ENCODE data around the gene ELL.

Gene ELL

DNA sequence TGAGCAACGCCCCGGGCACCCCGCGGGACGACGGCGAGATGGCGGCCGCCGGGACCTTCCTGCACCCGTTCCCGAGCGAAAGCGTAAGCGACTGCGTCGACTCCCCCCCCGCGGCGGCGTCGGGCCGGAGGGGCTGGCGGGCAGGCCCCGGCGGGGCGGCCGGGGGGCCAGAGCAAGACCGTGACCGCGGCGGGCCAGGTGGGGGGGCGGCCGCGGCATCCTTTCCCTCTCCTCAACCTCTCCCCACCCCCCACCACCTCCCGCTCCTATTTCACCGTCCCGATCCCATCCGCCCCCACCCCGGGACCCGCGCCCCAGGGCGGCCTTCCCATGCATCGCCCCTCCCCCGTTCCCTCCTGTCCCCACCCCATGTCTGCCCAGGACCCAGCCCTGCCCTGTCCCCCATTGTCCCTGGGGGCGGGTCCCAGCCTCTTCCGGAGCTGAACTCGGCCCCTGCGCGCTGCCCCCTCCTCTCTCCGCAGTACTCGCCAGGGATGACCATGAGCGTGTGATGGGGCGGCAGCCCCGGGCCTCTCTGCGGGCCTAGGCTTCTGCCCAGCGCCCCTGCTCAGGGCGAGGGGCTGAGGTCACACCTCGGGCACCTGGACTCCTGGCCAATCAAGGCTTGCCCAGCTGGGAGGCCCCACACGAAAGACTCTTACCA, 88.0 kb downstream of the ELL start:
- no peak for DNase-seq (ENCODE audit: low read depth)

DNA sequence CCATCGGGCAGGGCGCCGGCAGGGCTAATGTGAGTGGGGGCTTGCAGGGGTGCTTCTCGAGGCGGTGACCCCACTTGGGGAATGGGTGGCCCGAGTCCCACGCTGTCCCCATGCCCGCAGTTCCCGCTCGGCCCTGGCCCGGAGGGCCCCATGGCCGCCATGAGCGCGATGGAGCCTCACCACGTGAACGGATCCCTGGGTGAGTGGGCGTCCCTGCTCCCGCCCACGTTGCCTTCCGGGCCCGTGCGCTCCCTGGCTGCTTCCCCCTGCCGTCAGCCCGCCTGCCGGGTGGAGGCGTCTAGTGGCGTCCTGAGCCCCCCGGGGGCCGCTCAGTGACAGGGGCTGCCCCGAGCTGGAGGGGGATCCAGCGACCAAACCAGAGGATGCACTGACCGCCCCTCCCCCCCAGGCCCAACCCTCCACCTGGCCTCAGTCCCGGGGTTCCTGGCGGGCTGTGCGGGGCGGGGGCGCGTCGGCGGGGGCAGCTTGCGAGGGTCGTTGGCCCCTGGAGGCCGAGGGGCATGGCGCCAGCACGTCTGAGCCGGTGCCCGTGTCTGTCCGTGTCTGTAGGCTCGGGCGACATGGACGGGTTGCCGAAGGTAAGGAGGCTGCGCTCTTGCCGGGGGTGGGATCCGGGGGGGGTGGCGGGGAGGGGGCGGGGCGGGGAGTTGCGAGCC, 88.7 kb downstream of the ELL start:
- DNase-seq (ENCODE audit: low read depth), result no peak

DNA sequence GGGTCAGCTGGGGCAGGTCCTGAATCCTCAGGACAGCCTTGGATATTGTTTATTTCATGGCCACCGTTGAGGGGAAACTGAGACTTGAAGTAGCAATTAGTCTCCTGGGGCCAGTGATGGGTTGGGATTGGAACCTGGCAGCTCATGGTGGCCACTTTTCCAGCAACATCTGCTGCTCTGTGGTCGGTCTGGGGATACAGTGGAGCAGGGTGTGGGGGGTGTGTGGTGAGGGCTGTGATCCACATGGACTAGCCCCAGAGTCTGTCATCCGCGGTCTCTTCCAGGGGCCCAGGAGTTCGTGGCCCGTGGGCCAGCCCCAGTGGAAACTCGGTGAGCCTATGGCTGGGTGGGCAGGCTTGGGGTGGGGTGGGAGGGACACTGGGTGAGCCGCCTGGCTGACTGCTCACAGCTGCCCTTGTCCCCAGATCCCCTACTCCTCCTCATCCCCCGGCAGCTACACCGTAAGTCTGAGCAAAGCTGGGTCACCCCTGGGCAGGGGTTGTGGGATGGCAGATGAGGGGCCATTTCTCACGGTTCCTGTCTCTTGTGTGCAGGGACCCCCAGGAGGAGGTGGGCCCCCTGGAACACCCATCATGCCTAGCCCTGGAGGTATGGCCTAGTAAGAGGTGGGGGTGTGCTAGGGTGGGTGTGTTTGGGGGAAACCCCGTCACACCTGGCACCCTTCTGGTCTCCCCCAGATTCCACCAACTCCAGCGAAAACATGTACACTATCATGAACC, 89.4 kb downstream of the ELL start:
- no peak for DNase-seq (ENCODE audit: low read depth)

DNA sequence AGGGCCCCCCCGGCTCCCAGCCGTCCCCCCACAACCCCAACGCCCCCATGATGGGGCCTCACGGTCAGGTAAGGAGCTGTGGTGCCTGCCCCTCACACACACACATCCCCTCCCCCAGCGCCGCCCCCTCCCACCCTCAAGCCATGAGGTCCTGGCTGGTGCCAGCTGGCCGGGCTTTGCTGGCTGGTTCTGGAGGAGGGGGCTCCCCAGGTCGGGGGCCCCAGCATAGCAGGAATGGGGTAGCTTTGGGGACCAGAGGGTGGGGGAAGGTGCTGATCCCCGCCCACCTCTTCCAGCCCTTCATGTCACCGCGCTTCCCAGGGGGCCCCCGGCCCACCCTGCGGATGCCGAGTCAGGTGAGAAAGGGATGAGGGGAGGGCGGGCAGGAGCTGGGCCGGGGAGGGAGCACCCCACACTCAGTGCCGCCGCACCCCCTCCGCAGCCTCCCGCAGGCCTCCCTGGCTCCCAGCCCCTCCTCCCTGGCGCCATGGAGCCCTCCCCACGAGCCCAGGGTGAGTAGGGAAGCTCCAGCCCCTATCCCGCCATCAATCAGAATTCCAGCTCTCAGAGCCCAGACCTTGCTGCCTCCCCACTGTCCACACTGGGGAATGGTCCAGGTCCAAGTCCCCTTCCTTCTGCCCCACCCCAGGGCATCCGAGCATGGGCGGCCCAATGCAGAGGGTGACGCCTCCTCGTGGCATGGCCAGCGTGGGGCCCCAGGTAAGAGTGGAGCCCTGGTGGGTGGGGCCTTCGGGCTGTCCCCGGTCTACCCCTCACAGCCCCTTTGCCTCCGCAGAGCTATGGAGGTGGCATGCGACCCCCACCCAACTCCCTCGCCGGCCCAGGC, 90.3 kb downstream of the ELL start:
- no peak for DNase-seq (ENCODE audit: low read depth)

DNA sequence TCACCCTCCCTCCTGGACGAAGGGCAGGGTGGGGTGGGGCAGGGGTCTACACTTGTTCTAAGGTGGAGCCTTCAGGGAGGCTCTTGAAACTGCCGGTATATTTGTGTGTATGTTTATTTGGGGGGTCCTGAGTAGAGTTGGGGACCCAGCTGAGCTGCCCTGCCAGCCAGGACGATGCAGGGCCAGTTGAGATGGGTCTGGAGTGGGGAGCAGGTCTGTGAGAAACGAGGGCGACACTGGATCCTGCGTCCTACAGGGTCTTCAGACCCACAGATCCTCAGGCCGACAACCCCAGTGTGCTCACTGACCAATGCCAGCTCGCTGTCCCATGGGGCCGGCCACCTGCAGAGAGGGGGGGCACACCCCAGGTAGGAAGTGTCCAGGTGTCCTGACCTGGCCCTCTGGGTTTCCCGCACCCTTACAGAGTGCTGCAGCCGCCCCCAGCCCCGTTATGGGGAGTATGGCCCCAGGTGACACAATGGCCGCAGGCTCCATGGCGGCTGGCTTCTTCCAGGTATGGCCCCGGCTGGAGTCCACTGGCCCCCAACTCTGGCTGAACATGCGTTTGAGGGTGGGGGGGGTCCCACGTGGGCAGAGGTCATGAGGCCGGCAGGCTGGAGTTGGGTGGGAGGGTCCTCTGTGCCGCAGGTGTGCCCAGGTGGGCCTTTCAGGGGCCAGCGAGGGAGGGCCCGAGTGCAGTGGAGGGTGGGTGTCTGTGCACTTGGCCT, 91.3 kb downstream of the ELL start:
- no peak for DNase-seq (ENCODE audit: low read depth)

DNA sequence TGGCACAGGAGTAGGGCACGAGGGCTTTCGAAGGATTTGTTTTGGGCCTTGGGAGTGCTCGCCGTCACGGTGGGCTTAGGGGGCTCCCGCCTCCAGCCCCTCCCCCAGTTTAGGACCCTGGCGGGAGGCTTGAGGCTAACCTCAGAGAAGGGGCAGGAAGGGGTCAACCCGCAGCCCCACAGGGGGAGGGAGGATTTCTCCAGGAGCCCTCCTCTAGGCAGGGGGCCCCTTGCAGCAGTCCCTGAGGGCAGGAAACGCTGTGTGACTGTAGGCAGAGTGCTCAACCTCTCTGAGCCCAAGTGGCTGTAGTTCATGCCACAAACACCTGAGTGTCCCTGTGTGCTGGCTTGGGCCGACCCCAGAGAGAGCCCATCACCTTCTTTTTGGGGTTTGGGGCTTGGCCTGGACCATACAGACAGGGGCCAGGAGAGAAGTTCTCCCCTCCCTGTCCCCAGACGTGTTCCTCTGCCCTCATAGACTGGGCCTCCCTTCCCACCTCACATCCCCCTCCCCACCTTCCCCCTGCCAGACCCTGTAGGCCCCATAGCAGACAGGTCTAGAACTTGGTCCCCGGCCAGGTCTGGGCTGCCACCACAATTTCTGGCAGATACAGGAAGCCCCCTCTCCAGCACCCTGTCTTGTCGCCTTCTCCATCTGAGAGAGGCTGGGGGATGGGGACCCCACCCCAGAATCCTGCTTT, 92.0 kb downstream of the ELL start:
- no peak for DNase-seq (ENCODE audit: low read depth)

DNA sequence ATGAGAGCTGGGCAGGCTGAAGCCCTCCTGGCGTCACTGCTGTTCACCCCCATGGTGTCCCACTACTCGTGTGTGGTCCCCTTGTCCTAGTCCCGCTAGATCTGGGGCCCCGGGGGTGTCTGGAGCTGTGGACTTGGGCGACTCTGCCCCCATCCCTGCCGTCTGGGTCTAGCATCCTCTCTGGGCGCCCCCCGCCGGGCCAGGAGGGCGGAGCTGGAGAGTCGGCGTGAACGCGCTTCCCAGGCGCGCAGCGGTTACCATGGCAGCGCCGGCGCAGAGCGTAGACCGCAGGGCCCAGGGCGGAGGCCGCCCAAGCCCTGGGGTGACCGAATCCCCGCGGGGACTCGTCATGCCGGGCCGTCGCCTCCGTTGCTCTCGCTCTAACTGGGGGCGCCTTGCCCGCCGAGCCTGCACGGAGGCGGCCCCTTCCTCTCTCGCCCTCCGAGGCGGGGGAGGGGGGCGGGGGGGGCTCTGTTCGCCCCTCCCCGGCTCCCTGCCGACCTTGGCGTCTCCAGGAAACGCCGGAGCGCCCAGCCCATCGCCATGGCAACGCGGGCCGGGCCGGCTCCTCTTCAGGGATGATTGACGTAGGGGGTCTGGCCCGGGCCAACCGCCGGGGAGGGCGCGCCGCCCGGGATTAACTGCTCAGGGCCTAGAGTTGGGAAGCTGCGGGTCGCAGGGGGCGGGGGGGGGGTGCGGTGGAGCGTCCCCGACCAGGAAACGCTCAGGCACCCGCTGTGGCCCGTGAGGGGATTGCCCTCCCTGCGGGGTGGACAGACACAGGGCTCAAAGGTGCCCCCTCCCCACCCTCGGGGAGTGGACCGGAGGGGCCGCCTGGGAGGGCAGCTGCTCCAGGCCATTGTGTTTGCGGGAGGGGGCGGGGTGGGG, 92.8 kb downstream of the ELL start:
- DNase-seq (ENCODE audit: low read depth), result peak; percentile 75

DNA sequence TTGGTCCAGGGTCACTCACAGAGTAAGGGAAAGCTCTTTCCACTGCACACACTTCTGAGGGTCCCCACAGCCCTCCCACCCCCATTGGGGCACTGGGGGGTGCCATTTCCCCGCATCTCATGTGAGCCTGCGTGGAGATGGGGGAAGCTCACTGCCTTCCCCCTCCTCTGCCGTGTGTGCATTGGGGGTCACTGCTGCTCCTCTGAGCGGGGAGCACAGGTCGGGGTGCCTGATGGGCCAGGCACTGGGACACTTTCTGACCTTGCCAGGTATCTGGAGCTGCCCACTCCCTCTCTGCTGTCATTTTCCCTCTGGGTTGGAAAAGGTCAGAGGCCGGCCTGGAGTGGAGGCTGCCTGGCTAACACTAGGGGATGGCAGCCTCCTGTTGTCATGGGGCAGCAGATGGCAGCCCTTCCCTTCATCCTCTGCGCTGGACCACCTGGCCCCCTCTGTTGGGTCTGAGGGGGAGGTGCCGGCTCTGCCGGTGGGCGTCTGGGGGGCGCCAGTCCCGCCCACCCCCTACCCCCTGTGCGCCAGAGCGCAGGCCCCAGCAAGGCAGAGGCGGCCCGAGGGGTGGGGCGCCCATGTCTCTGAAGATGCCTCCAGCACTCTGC, 93.6 kb downstream of the ELL start:
- no peak for DNase-seq (ENCODE audit: low read depth)

DNA sequence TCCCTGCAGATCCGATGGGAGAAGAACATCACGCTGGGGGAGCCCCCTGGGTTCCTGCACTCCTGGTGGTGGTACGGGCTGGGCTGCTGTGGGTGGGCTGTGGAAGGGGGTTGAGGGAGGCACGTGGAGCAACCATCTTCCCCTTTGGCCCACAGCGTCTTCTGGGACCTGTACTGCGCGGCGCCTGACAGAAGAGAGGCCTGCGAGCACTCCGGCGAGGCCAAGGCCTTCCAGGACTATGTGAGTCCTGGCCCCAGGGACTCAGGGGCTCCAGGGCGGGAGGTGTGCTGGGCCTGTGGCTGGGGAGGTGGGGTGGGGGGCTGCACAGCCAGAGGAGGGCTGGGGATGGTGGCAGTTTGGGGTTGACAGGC, 94.1 kb downstream of the ELL start:
- no peak for DNase-seq (ENCODE audit: low read depth)

DNA sequence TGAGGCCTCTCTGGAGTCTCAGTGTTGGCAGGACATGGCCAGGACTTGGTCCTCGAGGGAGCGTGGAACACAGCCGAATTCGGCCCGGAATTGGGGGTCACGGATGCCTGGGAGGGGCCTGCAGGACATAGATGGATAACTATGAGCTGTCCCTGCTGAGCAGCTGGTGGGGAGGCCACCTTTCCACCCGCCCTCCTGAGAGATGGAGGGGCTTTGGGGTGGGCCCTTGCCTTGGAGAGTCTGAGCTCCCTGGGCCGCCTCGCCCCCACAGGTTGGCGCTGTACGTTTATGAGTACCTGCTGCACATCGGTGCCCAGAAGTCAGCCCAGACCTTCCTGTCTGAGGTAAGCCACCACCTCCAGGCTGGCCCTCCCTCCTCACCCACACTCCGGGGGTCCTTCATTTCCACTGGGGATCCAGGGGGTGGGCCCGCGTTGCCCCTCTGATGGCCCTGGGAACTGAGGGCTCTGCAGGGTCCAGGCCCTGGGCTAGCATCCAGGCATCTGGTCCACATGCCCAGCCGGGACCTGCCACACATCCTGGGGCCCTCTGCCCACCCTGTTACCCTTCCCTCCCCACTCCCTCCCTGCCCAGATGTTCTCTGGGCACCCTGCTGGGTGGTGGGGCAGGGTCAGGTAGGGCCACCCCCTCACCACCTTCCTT, 94.7 kb downstream of the ELL start:
- no peak for DNase-seq (ENCODE audit: low read depth)

DNA sequence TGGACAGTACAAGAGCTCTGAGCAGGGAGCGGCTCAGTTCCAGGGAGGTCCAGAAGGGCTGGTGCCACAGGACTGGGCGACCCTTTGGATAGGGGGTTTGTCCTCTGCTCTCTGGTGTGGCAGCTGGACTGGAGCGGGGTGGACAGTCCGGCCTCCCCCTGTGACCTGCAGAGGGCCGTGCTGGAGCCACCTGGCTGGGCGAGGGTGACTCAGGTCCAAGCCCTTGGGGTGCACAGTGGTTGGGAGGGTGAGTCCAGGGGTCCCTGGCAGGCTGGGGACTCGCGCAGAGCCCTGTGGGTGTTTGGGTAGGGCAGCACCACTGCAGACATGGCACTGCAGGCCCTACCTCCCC, 95.5 kb downstream of the ELL start:
- no peak for DNase-seq (ENCODE audit: low read depth)

DNA sequence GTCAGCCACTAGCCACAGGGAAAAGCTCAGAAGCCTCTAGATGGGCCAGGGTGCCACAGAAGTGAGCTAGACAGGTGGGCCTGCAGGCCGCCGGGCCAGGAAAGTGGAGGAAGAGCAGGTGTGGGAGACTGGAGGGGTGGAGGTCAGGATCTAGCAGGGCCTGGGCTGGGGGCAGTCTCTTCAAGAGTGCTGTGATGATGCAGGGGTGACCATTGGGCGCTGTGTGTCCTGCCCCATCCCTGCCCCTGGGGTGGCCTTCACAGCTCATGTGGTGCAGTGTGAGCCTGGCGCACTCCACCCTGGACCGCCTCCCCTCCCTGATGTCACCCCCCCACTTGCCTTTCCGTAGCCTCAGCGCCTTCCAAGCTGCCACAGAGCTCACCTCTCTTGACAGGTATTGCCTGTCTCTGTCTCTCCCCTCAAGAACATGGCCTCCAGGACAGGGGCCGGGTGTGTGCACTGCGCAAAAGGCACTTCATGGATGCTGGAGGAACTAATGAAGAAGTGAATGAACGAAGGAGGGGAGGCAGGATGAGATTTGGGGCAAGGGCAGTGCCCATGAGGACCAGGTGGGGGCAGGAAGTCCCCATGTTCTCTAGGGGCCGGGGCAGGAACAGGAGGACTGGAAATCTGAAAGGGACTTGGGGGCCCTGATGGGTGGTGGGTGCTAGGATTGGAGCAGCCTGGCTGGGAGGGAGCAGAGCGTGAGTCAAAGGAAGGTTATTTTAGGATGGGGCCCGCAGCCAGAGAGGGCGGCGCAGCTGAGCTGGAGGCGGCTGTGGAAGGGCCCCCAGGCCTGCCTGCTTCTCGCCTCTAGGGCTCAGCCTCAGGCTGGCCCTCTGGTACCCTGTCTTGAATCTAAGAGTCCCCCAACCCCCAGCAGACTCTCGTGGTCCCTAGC, 96.1 kb downstream of the ELL start:
- peak; percentile 41 for DNase-seq (ENCODE audit: low read depth)

DNA sequence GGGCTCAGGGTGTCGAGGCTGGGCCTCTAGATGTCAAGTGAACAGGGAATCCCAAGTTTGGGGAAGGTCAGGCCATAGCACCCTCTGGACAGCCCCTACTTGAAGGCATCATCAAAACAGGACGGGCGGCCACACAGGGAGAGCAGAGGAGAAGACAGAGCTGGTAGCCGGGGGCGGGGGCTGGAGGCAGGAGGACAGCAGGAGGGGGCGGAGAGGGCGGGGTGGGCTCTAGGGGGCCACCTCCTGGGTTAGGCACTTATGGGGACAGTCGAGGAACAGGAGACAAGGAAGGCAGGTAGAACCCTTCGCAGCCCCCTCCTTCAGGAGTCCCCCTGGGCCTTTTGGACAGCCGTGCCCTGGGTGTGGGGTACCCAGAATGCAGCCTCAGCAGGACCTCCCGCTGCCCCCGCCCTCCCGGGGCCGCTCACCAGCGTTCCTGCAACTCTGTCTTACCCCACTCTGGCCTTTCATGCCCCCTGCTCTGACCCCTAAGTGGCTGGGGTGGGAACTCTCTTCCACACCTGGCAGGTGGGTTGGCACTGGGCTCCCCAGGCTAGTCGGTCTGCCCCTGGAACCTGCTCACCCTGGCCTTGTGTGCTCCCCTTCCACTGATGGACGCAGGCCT, 96.9 kb downstream of the ELL start:
- no peak for DNase-seq (ENCODE audit: low read depth)

DNA sequence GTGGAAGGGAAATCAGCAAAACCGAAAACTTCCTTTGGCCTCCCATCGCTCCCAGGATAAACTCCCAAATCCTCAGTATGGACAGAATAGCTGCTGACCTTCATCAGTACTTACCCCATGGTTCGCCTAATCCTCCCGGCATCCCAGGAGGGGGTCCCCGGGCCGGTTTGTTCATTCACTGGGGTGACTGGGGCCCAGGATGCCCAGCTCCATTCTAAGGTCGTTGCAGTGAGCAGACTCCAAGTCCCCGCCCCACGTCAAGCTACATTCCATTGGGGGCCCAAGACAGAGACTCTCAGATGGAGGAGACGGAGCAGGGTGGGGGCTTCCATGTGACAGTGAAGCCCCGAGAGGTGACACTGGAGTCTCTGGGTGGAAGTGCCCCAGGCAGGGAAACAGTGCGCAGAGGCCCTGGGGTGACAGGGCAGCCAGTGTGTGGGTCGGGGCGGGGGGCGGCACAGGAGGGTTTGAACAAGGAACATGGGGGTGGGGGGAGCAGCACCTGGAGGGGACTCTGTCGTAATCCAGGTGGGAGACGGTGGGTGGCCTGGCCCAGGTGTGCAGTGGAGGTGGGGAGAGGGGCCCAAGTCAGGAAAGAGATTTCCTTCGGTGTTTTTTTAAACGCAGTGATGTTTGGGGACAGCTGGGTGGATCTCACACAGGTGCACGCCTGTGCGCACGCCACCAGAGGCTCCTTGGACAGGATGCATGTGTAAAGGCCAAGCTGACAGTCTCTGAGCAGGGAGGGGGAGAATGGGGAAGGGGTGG, 97.6 kb downstream of the ELL start:
- no peak for DNase-seq (ENCODE audit: low read depth)

DNA sequence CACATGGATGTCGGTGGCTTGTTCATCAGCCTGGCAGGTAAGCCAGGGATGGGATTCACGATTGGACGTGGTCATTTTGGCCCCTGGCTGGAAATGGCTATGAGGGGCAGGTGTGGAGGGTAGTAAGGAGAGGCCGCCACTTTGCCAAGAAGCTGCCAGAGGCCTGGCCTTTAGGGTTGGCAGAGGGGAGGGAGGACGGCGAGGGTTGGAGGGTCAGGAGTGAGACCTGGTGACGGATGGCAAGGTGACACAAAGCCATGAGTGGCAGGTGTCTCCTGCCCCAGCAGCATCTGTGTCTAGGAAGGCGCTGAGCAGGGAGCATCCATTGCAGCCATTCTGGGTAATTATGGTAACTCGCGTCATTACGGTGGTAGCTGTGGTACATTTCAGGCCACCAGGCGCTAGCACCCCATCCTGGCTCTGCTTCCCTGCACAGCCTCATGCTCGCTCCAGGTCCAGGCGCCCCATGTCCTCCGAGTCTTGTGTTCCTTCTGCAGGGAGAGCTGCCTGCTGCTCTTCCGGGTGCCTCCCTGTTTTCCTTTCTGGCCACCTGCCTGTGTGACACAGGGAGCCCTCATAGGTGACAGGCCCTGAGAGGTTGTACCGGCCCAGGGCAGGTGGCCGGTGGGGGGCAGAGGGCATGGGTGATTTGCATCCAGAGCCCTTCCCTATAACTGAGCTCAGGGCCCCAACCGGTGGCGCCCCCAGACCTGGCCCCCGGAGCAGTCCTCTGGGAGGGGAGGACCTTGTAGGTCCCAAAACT, 98.4 kb downstream of the ELL start:
- DNase-seq (ENCODE audit: low read depth), result no peak

DNA sequence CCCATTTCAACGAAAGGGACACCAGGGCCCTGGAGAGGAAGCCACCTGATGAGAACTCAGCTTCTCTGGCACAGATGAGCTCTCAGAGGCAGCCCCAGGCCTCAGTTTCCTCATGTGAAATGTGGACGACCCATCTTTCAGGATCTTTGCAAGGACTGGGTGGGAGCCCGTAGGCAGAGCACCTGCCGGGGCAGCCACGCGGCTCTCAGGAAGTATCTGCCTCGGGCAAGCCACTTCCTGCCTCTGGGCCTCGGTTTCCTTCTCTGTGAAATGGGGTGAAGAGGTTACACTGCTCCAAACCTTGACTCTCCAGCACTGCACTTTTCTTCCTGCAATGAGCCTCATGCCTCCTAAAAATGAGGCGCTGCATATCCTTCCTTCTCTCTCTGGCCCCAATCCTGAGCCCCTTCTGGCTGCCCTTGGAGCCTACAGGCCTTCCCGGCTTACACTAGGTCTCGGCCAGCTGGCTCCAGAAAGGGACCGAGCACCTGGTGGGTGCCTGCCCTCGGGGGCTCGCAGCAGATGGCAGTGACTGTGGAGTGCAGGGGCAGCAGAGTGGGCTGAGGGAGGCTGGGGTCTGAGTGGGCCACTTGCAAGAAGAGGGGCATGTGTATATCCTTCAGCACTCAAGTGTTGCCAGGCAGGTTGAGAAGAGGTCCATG, 99.2 kb downstream of the ELL start:
- DNase-seq (ENCODE audit: low read depth), result no peak
